ENCODE data around the gene AKIRIN1. TPM values are rescaled to one million over a fixed set of nuclear protein-coding genes. Genes with fewer than 3 reads are reported as not detected.
A peak's percentile ranks its signal among the peaks of the same experiment; 100 is the strongest.
"Not testable (repeated sequence)": the region's sequence is repeated elsewhere in the genome, so short reads cannot be mapped to it uniquely, and the experiment has no call there.

The AKIRIN1 gene
- total RNA-seq, 1 donor from 2014 or later, result 43.8 TPM

GRCh38 chr1:39006726-39007645 is 15.9 kb downstream of the AKIRIN1 start:
- peaks cover 90% of the 10 kb centered on the region for H3K36me3 ChIP-seq
- intact Hi-C loops (cut with DNase I), result no loop called here
- no peak for TF ChIP-seq CTCF (IDR thresholded peaks at IDR 0.05)

GRCh38 chr1:39014956-39015355 is 23.9 kb downstream of the AKIRIN1 start:
- DNase-seq; H3K4me1 ChIP-seq; intact Hi-C loops (cut with DNase I); H3K27me3 ChIP-seq (ENCODE audit: low read depth); H3K27ac ChIP-seq; H3K4me3 ChIP-seq; H3K9me3 ChIP-seq: not testable (repeated sequence)
- peak in 1 of 2 donors; percentile 23 for ATAC-seq
- peaks cover 19% of the 10 kb centered on the region for H3K36me3 ChIP-seq

More at GRCh38 chr1:39006726-39007645, 15.9 kb downstream of the AKIRIN1 start:
- no peaks in the 10 kb centered on the region for H3K27me3 ChIP-seq (ENCODE audit: low read depth)
- DNase-seq, result no peak
- no peaks in the 10 kb centered on the region for H3K9me3 ChIP-seq
- no peaks in the 10 kb centered on the region for H3K4me1 ChIP-seq
- H3K4me3 ChIP-seq, result no peak overlapping the region
- no peak overlapping the region for H3K27ac ChIP-seq
- ATAC-seq, result no peak

- intact Hi-C loops (cut with DNase I), result no loop called here
- Histone ChIP-seq H3K36me3 (peaks cover 10% of the 10 kb centered on the region), H3K27me3 (ENCODE audit: low read depth) (no peaks in the 10 kb centered on the region), H3K9me3 (no peaks in the 10 kb centered on the region), H3K4me1 (no peaks in the 10 kb centered on the region), H3K27ac (no peak overlapping the region), H3K4me3 (no peak overlapping the region)
- ATAC-seq, result no peak
- DNase-seq, result no peak
- TF ChIP-seq CTCF (IDR thresholded peaks at IDR 0.05), result no peak
Observed at GRCh38 chr1:39016604-39017171, 25.6 kb downstream of the AKIRIN1 start.

- Histone ChIP-seq H3K4me3 (no peak overlapping the region), H3K27me3 (ENCODE audit: low read depth) (no peaks in the 10 kb centered on the region), H3K4me1 (no peaks in the 10 kb centered on the region), H3K36me3 (peaks cover 5% of the 10 kb centered on the region), H3K9me3 (no peaks in the 10 kb centered on the region), H3K27ac (no peak overlapping the region)
- intact Hi-C loops (cut with DNase I), result no loop called here
- TF ChIP-seq CTCF (IDR thresholded peaks at IDR 0.05), result no peak
- DNase-seq (no peak), ATAC-seq (no peak)
Observed at GRCh38 chr1:39017266-39017665, 26.2 kb downstream of the AKIRIN1 start.

- H3K9me3 ChIP-seq; intact Hi-C loops (cut with DNase I); H3K4me3 ChIP-seq; H3K27me3 ChIP-seq (ENCODE audit: low read depth); H3K4me1 ChIP-seq; H3K36me3 ChIP-seq; H3K27ac ChIP-seq; DNase-seq; ATAC-seq: not testable (repeated sequence)
Observed at GRCh38 chr1:39020494-39020893, 29.4 kb downstream of the AKIRIN1 start.

- DNase-seq, result no peak
- Histone ChIP-seq H3K27ac (no peak overlapping the region), H3K36me3 (no peaks in the 10 kb centered on the region), H3K27me3 (ENCODE audit: low read depth) (no peaks in the 10 kb centered on the region), H3K4me1 (peaks cover 5% of the 10 kb centered on the region), H3K4me3 (no peak overlapping the region), H3K9me3 (no peaks in the 10 kb centered on the region)
- TF ChIP-seq CTCF (IDR thresholded peaks at IDR 0.05), result no peak
- intact Hi-C loops (cut with DNase I), result no loop called here
- no peak for ATAC-seq
Observed at GRCh38 chr1:39021426-39021825, 30.4 kb downstream of the AKIRIN1 start.

All from lower lobe of right lung (tissue), 2 donors.